ENCODE data around the gene FANCI. TPM values are rescaled to one million over a fixed set of nuclear protein-coding genes. Genes with fewer than 3 reads are reported as not detected.
A peak's percentile ranks its signal among the peaks of the same experiment; 100 is the strongest.
"Not testable (repeated sequence)": the region's sequence is repeated elsewhere in the genome, so short reads cannot be mapped to it uniquely, and the experiment has no call there.

FANCI gene
- total and polyA plus RNA-seq, 5 donors from 2014 or later = 7.8 to 16.8 (median 13.7) TPM

DNA sequence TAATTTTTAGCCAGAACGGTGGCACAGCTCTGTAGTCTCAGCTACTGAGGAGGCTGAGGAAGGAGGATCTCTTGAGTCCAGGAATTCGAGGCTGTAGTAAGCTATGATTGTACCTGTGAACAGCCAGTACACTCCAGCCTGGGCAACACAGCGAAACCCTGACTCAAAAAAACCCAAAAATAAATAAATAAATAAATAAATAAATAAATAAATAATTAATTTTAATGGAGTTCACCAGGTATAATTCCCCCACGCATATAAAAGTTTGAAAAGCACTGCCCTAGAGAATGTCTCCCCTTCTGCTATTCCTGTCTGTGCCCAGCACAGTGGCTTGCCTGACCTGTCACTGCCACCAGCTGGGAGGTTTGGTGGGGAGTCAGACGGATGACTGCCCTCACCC, 18.2 kb upstream of the FANCI start:
- H3K4me1 Mint-ChIP-seq = no peaks in the 10 kb centered on the region
- Histone ChIP-seq H3K9me3 (ENCODE audit: control insufficient read depth in 2 of 2, low read length in 2 of 2) (no peaks in the 10 kb centered on the region), H3K4me1 (ENCODE audit: control insufficient read depth, insufficient read depth, low read length, poor library complexity, severe bottlenecking) (no peaks in the 10 kb centered on the region), H3K27me3 (ENCODE audit: control insufficient read depth, insufficient read depth, low read length) (no peaks in the 10 kb centered on the region), H3K4me3 (ENCODE audit: low read depth, low read length) (no peak overlapping the region), H3K36me3 (ENCODE audit: control insufficient read depth, insufficient read depth, low read length) (no peaks in the 10 kb centered on the region), H3K27ac (ENCODE audit: insufficient read depth, low read length, poor library complexity, severe bottlenecking) (no peak overlapping the region)
- no peak overlapping the region for H3K27ac Mint-ChIP-seq
- no peaks in the 10 kb centered on the region for H3K9me3 Mint-ChIP-seq
- no peak overlapping the region for H3K4me3 Mint-ChIP-seq
- no peaks in the 10 kb centered on the region for H3K36me3 Mint-ChIP-seq
- peaks cover 15% of the 10 kb centered on the region for H3K27me3 Mint-ChIP-seq
- no peak for DNase-seq
- ATAC-seq (ENCODE audit: low read depth in 2 of 2) = no peak

DNA sequence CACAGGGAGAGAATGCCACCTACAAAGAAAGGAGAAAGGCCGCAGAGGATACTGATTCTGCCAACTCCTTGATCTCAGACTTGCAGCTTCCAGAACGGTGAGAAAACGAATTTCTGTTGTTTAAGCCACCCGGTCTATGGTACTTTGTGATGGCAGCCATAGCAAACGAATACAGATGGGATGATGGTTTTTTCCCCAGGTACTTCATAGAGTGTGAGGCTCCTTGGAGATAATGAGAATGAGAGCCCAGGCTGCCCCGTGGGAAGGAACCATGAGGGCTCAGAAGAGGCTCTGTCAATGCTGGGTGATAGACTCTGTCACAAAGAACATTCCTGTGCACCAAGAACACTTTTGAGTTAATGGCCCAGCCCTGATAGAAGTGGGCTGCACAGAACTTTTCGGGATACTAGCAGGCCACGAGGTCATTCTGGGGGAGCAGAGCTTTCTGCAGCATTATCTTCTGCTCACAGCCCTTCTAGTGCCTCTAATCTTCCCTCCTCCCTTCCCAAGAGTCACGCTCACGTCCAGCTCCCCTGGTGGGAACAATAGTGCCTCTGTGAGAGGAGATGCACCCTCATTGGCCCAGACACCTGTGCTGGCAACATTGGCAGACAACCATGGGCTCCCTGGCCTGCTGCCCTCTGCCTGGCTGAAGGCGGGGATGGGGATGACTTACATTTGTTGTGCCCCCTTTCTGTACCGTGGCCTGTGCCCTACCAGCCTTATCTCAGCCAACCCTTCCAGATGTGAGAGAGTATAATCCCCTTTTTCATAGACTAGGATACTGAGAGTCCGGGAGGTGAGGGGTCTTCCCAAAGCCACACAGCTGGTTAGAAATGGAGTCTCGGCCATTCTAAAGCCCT, 17.2 kb upstream of the FANCI start:
- no peaks in the 10 kb centered on the region for H3K4me1 Mint-ChIP-seq
- no peak overlapping the region for H3K4me3 Mint-ChIP-seq
- Histone ChIP-seq H3K9me3 (ENCODE audit: control insufficient read depth in 2 of 2, low read length in 2 of 2) (no peaks in the 10 kb centered on the region), H3K27ac (ENCODE audit: insufficient read depth, low read length, poor library complexity, severe bottlenecking) (no peak overlapping the region), H3K4me3 (ENCODE audit: low read depth, low read length) (no peak overlapping the region), H3K27me3 (ENCODE audit: control insufficient read depth, insufficient read depth, low read length) (no peaks in the 10 kb centered on the region), H3K4me1 (ENCODE audit: control insufficient read depth, insufficient read depth, low read length, poor library complexity, severe bottlenecking) (no peaks in the 10 kb centered on the region), H3K36me3 (ENCODE audit: control insufficient read depth, insufficient read depth, low read length) (no peaks in the 10 kb centered on the region)
- peaks cover 21% of the 10 kb centered on the region for H3K27me3 Mint-ChIP-seq
- no peak for ATAC-seq (ENCODE audit: low read depth in 2 of 2)
- DNase-seq = no peak
- no peaks in the 10 kb centered on the region for H3K36me3 Mint-ChIP-seq
- H3K9me3 Mint-ChIP-seq = no peaks in the 10 kb centered on the region
- H3K27ac Mint-ChIP-seq = no peak overlapping the region

DNA sequence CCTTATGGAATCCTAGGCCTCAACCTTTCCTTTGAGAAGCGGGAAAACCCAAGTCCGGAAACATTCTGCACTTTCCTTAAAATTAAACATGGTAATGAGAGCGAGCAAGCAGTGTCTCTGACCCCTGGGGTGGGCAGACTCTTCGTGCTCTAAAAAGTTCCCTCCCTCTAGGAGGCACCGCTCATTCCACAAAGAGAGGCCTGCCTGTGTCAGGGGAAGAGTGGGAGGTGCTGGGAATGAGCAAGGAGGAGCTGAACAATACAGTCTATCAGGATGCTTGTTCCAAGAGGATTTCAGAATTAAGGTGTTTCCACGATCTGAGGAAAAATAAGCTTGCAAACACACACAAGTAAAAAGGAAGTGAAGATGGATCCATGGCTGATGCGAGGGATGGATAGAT, 16.4 kb upstream of the FANCI start:
- DNase-seq (no peak), ATAC-seq (ENCODE audit: low read depth in 2 of 2) (no peak)
- no peaks in the 10 kb centered on the region for H3K27me3 ChIP-seq (ENCODE audit: control insufficient read depth, insufficient read depth, low read length)
- peaks cover 3% of the 10 kb centered on the region for H3K36me3 Mint-ChIP-seq
- H3K4me1 ChIP-seq (ENCODE audit: control insufficient read depth, insufficient read depth, low read length, poor library complexity, severe bottlenecking) = no peaks in the 10 kb centered on the region
- H3K4me3 ChIP-seq (ENCODE audit: low read depth, low read length) = no peak overlapping the region
- no peak overlapping the region for H3K4me3 Mint-ChIP-seq
- H3K36me3 ChIP-seq (ENCODE audit: control insufficient read depth, insufficient read depth, low read length) = no peaks in the 10 kb centered on the region
- no peak overlapping the region for H3K27ac ChIP-seq (ENCODE audit: insufficient read depth, low read length, poor library complexity, severe bottlenecking)
- no peak overlapping the region for H3K27ac Mint-ChIP-seq
- no peaks in the 10 kb centered on the region for H3K9me3 ChIP-seq (ENCODE audit: control insufficient read depth in 2 of 2, low read length in 2 of 2)
- H3K27me3 Mint-ChIP-seq = peaks cover 19% of the 10 kb centered on the region
- H3K4me1 Mint-ChIP-seq = no peaks in the 10 kb centered on the region
- no peaks in the 10 kb centered on the region for H3K9me3 Mint-ChIP-seq

DNA sequence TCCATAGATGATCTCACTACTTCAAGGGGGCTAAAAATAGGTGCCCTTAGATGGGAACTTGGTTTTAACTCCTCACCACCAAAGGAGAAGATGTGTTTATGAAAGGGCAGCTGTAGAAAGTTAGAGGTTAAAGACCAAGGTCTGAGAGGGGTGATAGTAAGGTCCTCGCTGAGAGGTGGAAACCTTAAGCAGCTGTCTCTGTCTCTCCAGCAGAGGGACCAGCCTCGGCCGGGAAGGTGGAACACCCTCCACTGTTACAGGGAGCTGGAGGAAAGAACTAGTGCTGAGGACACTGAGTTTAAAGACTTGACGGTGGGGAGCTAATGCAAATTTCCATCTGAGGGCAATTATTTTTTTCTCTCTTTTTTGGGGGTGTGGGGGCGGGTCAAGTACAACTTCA, 13.5 kb upstream of the FANCI start:
- Histone ChIP-seq H3K9me3 (ENCODE audit: control insufficient read depth in 2 of 2, low read length in 2 of 2) (no peaks in the 10 kb centered on the region), H3K4me3 (ENCODE audit: low read depth, low read length) (no peak overlapping the region), H3K4me1 (ENCODE audit: control insufficient read depth, insufficient read depth, low read length, poor library complexity, severe bottlenecking) (no peaks in the 10 kb centered on the region), H3K27me3 (ENCODE audit: control insufficient read depth, insufficient read depth, low read length) (no peaks in the 10 kb centered on the region), H3K27ac (ENCODE audit: insufficient read depth, low read length, poor library complexity, severe bottlenecking) (no peak overlapping the region), H3K36me3 (ENCODE audit: control insufficient read depth, insufficient read depth, low read length) (no peaks in the 10 kb centered on the region)
- no peak for ATAC-seq (ENCODE audit: low read depth in 2 of 2)
- Mint-ChIP-seq H3K4me1 (no peaks in the 10 kb centered on the region), H3K27ac (no peak overlapping the region), H3K36me3 (peaks cover 3% of the 10 kb centered on the region), H3K27me3 (peaks cover 27% of the 10 kb centered on the region), H3K9me3 (no peaks in the 10 kb centered on the region), H3K4me3 (no peak overlapping the region)
- DNase-seq = no peak

DNA sequence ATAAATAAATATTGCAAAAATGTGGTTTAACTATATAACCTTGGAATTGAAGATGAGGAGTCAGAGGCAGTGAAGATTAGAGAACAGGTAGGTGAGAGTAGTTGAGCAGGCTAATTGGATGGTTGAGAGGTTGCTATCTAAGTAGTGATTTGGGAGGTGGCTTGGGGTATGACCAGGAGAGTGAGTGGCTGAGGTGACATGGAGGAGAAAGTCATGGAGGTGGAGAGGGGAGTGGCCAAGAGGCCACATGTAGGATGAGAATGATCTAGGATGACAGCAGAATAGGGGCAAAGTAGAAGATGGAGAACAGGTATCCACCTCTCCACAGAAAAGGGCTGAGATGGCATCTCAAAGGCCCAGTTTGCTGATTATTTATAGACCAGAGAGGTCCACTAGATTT, 11.9 kb upstream of the FANCI start:
- ATAC-seq (ENCODE audit: low read depth in 2 of 2) = no peak
- Histone ChIP-seq H3K27ac (ENCODE audit: insufficient read depth, low read length, poor library complexity, severe bottlenecking) (no peak overlapping the region), H3K4me3 (ENCODE audit: low read depth, low read length) (no peak overlapping the region), H3K27me3 (ENCODE audit: control insufficient read depth, insufficient read depth, low read length) (no peaks in the 10 kb centered on the region), H3K4me1 (ENCODE audit: control insufficient read depth, insufficient read depth, low read length, poor library complexity, severe bottlenecking) (no peaks in the 10 kb centered on the region), H3K9me3 (ENCODE audit: control insufficient read depth in 2 of 2, low read length in 2 of 2) (no peaks in the 10 kb centered on the region), H3K36me3 (ENCODE audit: control insufficient read depth, insufficient read depth, low read length) (no peaks in the 10 kb centered on the region)
- H3K36me3 Mint-ChIP-seq = peaks cover 3% of the 10 kb centered on the region
- no peak overlapping the region for H3K4me3 Mint-ChIP-seq
- no peaks in the 10 kb centered on the region for H3K4me1 Mint-ChIP-seq
- H3K27me3 Mint-ChIP-seq = peaks cover 37% of the 10 kb centered on the region
- no peak for DNase-seq
- H3K27ac Mint-ChIP-seq = no peak overlapping the region
- H3K9me3 Mint-ChIP-seq = no peaks in the 10 kb centered on the region

DNA sequence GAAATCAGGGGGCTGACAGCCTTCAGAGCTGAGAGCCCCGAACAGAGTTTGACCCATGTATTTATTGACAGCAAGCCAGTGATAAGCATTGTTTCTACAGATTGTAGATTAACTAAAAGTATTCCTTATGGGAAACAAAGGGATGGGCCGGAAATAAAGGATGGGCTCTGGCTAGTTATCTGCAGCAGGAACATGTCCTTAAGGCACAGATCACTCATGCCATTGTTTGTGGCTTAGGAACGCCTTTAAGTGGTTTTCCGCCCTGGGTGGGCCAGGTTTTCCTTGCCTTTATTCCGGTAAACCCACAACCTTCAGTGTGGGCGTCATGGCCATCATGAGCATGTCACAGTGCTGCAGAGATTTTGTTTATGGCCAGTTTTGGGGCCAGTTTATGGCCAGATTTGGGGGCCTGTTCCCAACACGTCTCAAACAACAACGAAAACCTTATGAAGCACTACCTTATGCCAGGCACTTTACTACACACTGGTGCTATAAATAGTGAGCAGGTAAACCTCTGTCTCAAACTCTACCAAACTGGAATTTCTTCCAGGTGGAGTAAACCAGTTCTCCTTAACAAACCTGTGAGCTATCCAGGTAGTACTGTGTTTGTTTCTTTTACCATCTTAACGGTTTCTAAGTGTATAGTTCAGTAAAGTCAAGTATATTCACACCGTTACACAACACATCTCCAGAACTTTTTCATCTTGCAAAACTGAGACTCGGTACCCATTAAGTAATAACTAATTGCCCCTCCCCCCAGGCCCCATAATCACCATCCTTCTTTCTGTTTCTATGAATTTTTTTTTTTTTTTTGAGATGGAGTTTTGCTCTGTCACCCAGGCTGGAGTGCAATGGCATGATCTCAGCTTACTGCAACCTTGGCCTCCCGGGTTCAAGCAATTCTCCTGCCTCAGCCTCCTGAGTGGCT, 3.6 kb upstream of the FANCI start:
- ATAC-seq (ENCODE audit: low read depth in 2 of 2); H3K27ac ChIP-seq (ENCODE audit: insufficient read depth, low read length, poor library complexity, severe bottlenecking); H3K9me3 ChIP-seq (ENCODE audit: control insufficient read depth in 2 of 2, low read length in 2 of 2); H3K36me3 Mint-ChIP-seq; H3K4me3 ChIP-seq (ENCODE audit: low read depth, low read length); H3K9me3 Mint-ChIP-seq; H3K27me3 ChIP-seq (ENCODE audit: control insufficient read depth, insufficient read depth, low read length); DNase-seq; H3K36me3 ChIP-seq (ENCODE audit: control insufficient read depth, insufficient read depth, low read length); H3K27ac Mint-ChIP-seq: not testable (repeated sequence)
- Mint-ChIP-seq H3K27me3 (peaks cover 25% of the 10 kb centered on the region), H3K4me1 (peaks cover 0 to 23% (median 15%) of the 10 kb centered on the region in 4 donors), H3K4me3 (peak overlapping the region in 1 of 4 donors; percentile 39)
- H3K4me1 ChIP-seq (ENCODE audit: control insufficient read depth, insufficient read depth, low read length, poor library complexity, severe bottlenecking) = peaks cover 15% of the 10 kb centered on the region

DNA sequence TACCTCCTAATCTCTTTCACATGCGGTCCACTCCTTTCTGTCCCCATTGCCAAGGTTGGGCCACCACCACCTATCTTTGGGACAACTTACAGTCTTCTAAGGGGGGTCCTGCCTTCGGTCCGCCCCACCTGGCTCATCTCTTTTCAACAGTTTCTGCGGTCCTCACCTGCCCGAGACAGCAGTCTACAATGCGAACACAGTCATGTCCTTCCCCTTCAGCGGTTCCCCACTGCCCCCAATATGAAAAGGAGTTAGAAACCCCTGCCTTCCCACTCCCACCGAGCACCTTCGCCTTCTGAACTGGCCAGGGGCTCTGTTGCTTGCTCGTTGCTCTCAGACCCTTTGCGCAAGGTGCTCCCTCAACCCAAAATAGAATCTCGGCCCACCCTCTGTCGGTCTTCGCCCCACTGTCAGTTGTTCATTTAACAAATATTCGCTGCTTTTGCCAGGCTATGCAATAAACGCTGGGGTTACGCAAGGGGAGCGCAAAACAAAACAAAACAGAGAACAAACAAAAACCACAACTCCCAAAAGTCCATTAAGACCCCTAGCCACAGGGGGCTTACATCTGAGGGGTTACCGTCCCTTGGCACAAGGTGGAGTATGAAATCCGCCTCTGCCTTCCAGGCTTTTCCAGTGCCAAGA, 611 bp upstream of the FANCI start:
- Histone ChIP-seq H3K36me3 (ENCODE audit: control insufficient read depth, insufficient read depth, low read length) (no peaks in the 10 kb centered on the region), H3K27me3 (ENCODE audit: control insufficient read depth, insufficient read depth, low read length) (no peaks in the 10 kb centered on the region), H3K9me3 (ENCODE audit: control insufficient read depth in 2 of 2, low read length in 2 of 2) (no peaks in the 10 kb centered on the region), H3K4me3 (ENCODE audit: low read depth, low read length) (peak overlapping the region; percentile 86), H3K4me1 (ENCODE audit: control insufficient read depth, insufficient read depth, low read length, poor library complexity, severe bottlenecking) (peaks cover 15% of the 10 kb centered on the region), H3K27ac (ENCODE audit: insufficient read depth, low read length, poor library complexity, severe bottlenecking) (peak overlapping the region; percentile 35)
- H3K27ac Mint-ChIP-seq = peak overlapping the region; percentile 83 to 93 (median 91)
- H3K4me3 Mint-ChIP-seq = peak overlapping the region; percentile 91 to 98 (median 95)
- ATAC-seq (ENCODE audit: low read depth in 2 of 2) (no peak), DNase-seq (no peak)
- peaks cover 12 to 39% (median 28%) of the 10 kb centered on the region in 4 donors for H3K4me1 Mint-ChIP-seq
- peaks cover 6% of the 10 kb centered on the region for H3K36me3 Mint-ChIP-seq
- H3K9me3 Mint-ChIP-seq = peaks cover 0 to 1% (median 0%) of the 10 kb centered on the region in 7 donors
- peaks cover 6% of the 10 kb centered on the region for H3K27me3 Mint-ChIP-seq

Data from CD4-positive, CD25-positive, alpha-beta regulatory T cell (primary cell).